Fibroblast of lung (primary cell): ENCODE measurements around the gene AS3MT.
"Not testable (repeated sequence)": the region's sequence is repeated elsewhere in the genome, so short reads cannot be mapped to it uniquely, and the experiment has no call there.

ENCODE experiments used
- EZH2 ChIP-seq: IDR thresholded peaks from 2 replicates; pipeline ENCODE4 v1.5.1; 2012; ENCODE audit warnings: low read length, control low read depth, mild to moderate bottlenecking; ENCODE audit errors: missing control alignments
- TF ChIP-seq, protein P1 (sequence below), 2 donors: IDR thresholded peaks in 1 of 2; conservative IDR thresholded peaks in 1 of 2; 1 replicate in 1 of 2; 2 replicates in 1 of 2; pipeline ENCODE4 v1.5.1; 2011 to 2012; ENCODE audit warnings: low read length in 2 of 2, control low read depth in 1 of 2, inconsistent platforms in 1 of 2, low read depth in 1 of 2, mild to moderate bottlenecking in 1 of 2

GRCh38 chr10:102820008-102820407, 49.3 kb upstream of the AS3MT start:
- TF ChIP-seq, protein P1, sequence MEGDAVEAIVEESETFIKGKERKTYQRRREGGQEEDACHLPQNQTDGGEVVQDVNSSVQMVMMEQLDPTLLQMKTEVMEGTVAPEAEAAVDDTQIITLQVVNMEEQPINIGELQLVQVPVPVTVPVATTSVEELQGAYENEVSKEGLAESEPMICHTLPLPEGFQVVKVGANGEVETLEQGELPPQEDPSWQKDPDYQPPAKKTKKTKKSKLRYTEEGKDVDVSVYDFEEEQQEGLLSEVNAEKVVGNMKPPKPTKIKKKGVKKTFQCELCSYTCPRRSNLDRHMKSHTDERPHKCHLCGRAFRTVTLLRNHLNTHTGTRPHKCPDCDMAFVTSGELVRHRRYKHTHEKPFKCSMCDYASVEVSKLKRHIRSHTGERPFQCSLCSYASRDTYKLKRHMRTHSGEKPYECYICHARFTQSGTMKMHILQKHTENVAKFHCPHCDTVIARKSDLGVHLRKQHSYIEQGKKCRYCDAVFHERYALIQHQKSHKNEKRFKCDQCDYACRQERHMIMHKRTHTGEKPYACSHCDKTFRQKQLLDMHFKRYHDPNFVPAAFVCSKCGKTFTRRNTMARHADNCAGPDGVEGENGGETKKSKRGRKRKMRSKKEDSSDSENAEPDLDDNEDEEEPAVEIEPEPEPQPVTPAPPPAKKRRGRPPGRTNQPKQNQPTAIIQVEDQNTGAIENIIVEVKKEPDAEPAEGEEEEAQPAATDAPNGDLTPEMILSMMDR (conservative IDR thresholded peaks at IDR 0.05 in 1 of 2, IDR thresholded peaks at IDR 0.05 in 1 of 2; ENCODE audit: low read depth in 1 of 2, low read length in 2 of 2), result not testable (repeated sequence)
- not testable (repeated sequence) for TF ChIP-seq EZH2
